GM19455 (cell line): ENCODE results near the gene CBLB.

Experiments
- ATAC-seq: cut with Tn5 transposase; IDR thresholded peaks from one replicate; pipeline ENCODE4 v1.9.1; 2021; ENCODE audit not compliant: unreplicated experiment

Gene CBLB

GRCh38 chr3:105791919-105792786 lies 76.7 kb downstream of the CBLB start:
- ATAC-seq = no peak

- ATAC-seq = no peak
Measured at GRCh38 chr3:105791131-105791530, 77.7 kb downstream of the CBLB start.

GRCh38 chr3:105790534-105790933 lies 78.3 kb downstream of the CBLB start:
- ATAC-seq = no peak

- no peak for ATAC-seq
Measured at GRCh38 chr3:105788593-105788992, 80.2 kb downstream of the CBLB start.

GRCh38 chr3:105787453-105787852 lies 81.4 kb downstream of the CBLB start:
- no peak for ATAC-seq

DNA sequence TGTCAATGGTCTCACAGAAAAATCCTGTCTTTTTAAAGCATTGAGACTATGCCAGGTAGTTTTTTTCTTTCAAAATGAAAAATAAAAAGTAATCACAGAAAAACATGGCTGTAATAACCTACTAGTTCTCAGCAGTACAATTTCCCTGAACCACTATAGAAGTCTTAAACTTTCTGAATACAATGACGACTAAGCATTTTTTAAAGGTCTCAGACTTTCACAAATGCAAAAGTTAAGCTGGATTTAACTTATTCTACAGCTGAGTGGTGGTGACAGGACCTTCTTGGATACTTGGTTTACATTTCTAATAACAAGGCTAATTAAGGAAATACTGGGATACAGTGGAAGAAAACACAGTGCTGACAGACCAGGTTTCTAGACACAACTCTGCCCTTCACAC lies 81.8 kb downstream of the CBLB start:
- ATAC-seq = no peak

DNA sequence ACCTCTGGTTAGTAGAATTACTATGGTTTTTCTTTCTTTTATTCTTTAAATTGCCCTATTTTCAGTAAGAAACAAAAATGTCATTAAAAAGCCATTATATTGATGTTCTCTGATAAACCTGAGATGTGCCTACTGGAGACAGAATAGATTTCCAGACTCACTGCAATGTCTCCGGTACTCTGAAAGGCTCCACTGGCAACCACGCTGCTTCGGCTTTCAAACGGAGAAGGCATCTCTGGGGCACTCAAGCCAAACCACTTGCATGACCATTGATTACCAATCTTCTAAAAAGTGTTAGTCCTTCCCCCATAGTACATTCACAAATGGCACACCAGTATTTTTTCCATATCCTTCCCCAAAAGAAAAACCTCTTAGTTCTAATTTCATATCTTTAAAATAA lies 82.6 kb downstream of the CBLB start:
- ATAC-seq = no peak

- no peak for ATAC-seq
Measured at GRCh38 chr3:105785803-105786202, 83.0 kb downstream of the CBLB start.

DNA sequence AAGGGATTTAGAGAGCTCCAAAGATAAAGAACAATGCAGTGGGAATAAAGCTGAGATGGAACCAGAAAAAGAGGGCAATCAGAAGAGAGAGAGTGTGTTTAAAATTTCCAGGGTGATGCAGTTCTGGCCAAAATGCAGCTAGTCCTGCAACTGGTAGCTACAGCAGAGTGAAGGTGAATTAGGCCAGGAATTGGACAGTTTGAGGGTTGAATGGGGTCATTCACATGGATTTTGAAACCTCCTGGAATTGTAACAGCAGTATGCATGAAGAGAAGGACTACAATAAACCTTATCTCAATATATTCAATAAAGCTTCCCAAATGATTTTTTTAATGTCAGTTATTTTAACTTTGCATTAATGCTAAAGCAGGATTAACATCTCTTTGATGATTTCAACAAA lies 85.2 kb downstream of the CBLB start:
- ATAC-seq = no peak

DNA sequence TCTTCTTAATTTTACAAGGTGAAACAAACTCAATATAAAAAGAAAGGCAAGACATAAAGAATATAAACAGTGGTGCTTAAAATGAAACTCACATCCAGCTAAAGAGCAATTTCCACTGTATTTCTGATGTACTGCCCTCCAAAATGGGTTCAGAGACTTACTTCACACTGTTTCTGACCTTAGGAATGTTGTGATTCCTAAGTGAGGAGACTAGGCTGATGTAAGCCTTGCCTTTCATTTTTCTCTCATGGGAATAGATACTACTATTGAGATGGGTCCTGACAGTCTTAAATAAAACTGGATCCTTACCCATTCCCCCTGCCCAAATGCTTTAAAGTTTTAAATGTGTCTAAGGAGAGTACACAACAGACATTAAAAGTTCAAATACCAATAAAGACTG lies 86.9 kb downstream of the CBLB start:
- ATAC-seq = no peak

DNA sequence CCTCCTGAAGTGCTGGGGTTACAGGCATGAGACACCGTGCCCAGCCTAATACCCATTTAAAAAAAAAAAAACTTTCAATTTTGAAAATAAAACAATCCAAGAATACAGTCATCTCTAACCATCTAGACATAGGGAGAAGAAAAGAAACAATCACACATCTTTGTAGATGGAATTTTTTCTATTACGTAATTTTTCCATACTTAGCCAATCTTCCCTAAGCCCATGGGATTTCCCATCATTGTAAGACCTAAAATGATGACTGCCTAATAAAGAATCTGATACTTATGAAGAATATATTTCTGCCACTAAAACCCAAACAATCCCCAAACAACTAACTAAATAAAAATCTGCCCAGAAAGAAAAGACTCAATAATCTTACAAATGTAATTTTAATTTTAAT lies 88.7 kb downstream of the CBLB start:
- no peak for ATAC-seq

DNA sequence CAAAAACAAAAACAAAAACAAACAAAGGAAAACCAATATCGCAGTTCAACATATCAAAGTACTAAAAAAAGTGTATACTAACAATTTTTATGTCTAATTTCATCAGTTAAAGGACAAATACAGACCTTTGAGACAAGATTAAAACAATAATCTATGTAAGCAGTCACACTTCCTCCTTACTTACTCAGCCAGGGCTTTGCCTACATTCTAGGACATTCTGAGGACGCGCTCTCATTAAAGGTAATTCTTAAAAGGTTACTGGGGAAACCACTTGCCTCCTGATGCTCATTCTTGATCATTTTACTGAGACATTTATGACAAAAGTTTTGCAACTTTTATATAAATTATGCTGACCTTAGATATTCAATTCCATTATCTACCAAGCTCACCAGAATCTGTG lies 93.4 kb downstream of the CBLB start:
- ATAC-seq = no peak

GRCh38 chr3:105774444-105775180 lies 94.2 kb downstream of the CBLB start:
- no peak for ATAC-seq

GRCh38 chr3:105773291-105773690 lies 95.5 kb downstream of the CBLB start:
- no peak for ATAC-seq

GRCh38 chr3:105772635-105773034 lies 96.2 kb downstream of the CBLB start:
- no peak for ATAC-seq

DNA sequence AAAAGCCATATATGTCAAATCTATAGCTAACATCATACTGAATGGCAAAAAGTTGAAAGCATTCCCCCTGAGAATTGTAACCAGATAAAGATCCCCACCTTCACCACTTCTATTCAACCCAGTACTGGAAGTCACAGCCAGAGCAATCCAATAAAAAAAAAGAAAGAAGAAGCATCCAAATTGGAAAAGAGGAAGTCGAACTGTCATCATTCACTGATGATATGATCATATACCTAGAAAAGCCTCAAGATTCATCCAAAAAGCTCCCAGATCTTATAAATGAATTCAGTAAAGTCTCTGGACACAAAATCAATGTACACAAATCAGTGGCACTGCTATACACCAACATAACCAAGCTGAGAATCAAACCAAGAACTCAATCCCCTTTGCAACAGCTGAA lies 97.4 kb downstream of the CBLB start:
- ATAC-seq = no peak

DNA sequence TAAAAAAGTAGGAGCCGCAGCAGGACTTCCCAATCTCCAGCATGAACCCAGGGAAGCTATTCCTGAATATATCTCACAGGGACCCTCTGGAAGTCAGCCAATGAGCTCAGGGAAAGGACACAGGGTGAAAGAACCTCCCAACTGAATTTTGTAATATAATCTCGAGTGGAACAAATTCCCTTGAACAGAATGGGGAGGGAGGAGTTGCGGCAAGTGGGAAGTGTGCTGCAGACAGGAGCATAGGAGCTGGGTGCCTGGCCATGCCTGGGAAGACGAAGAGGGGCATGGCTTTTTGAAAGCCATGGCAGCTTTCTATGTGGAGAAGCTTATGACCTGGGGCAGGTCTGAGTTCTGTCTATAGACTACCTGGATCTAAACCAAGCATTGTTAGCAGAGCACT lies 98.4 kb downstream of the CBLB start:
- no peak for ATAC-seq

- no peak for ATAC-seq
Measured at GRCh38 chr3:105767776-105768175, 101.0 kb downstream of the CBLB start.

- ATAC-seq = no peak
Measured at GRCh38 chr3:105767216-105767615, 101.6 kb downstream of the CBLB start.

GRCh38 chr3:105765308-105765639 lies 103.5 kb downstream of the CBLB start:
- ATAC-seq = no peak

- no peak for ATAC-seq
Measured at GRCh38 chr3:105764378-105765307, 104.2 kb downstream of the CBLB start.
